SK-N-SH treated with all-trans-retinoic acid at 6 μM for 48 hours (cell line): ENCODE measurements around the gene AUTS2.

Experiments
- CREB5 ChIP-seq: fragments of 250-450 bp; sonication (Bioruptor Pico); IDR thresholded peaks from 2 replicates; pipeline ENCODE4 v1.5.1; 2020; ENCODE audit warnings: low read depth, mild to moderate bottlenecking, moderate library complexity
- CSDC2 ChIP-seq: fragments of 250-450 bp; sonication (Bioruptor Pico); IDR thresholded peaks from 2 replicates; pipeline ENCODE4 v1.5.0; 2020; ENCODE audit warnings: mild to moderate bottlenecking, moderate library complexity
- CSRNP3 ChIP-seq: fragments of 250-450 bp; sonication (Bioruptor Pico); IDR thresholded peaks from 2 replicates; pipeline ENCODE4 v1.5.1; 2021; ENCODE audit warnings: mild to moderate bottlenecking, moderate library complexity
- TOX ChIP-seq: fragments of 250-450 bp; sonication (Bioruptor Pico); IDR thresholded peaks from 2 replicates; pipeline ENCODE4 v1.8.0; 2021; ENCODE audit warnings: mild to moderate bottlenecking, moderate library complexity, borderline replicate concordance
- TSHZ2 ChIP-seq: fragments of 250-450 bp; sonication (Bioruptor Pico); IDR thresholded peaks from 2 replicates; pipeline ENCODE4 v1.5.0; 2020; ENCODE audit warnings: mild to moderate bottlenecking, moderate library complexity
- ZNF70 ChIP-seq: fragments of 450-650 bp; formaldehyde crosslinking; IDR thresholded peaks from 2 replicates; pipeline ENCODE4 v1.5.0; 2020; ENCODE audit warnings: mild to moderate bottlenecking, moderate library complexity

- peak; percentile 53; the same call in 1 of the 2 replicates for TF ChIP-seq TOX (CRISPR knock-in tag)
- no peak for TF ChIP-seq CSRNP3 (CRISPR knock-in tag)
- TF ChIP-seq TSHZ2 (CRISPR knock-in tag) = no peak
- TF ChIP-seq ZNF70 = no peak
- TF ChIP-seq CREB5 (CRISPR knock-in tag) = peak; percentile 40; the same call in 1 of the 2 replicates
- no peak for TF ChIP-seq CSDC2
Measured at GRCh38 chr7:70563960-70564359, 965.7 kb downstream of the AUTS2 start.
